ENCODE measurements around the gene RAB40B.
A peak's percentile ranks its signal among the peaks of the same experiment; 100 is the strongest.

The RAB40B gene

DNA sequence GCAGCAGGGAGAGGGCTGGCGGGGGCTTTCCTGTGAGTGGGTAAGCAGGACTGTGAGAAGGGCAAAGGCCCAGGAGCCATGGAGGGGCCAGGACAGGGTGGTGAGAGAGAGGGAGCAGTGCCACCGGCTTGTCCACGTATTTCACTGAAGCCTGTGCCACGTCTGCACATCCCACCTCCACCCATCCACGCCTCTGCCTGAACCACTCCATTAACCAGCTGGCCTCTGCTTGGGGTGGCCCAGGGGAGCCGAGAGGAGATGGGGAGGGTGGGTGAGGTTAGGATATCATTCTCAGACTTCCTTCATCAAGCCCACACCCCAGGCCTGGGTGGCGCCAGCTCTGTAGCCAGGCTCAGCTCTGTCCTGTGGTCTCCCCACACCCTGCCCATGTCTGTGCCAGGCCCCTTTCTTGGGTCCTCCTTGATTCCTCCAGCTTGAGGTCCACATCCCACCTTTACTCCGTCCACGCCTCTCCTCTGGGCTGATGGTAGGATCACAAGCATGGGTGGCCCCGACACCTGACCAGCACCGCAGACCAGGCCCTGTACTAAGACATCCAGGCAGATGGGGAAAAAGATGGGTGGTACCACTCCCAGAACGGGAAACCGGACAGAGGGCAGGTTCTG lies 33.7 kb upstream of the RAB40B start:
- Histone ChIP-seq H3K9ac (ENCODE audit: low read length) (no peak overlapping the region), H3K4me3 (ENCODE audit: low read length) (no peak overlapping the region), H3K27me3 (replicated peaks; ENCODE audit: control insufficient read depth, insufficient read depth, low read length) (no peaks in the 10 kb centered on the region), H3K36me3 (ENCODE audit: control insufficient read depth, insufficient read depth, low read length, severe bottlenecking) (peaks cover 12% of the 10 kb centered on the region), H3K4me1 (ENCODE audit: control insufficient read depth, insufficient read depth, low read length) (peaks cover 3% of the 10 kb centered on the region), H3K9me3 (ENCODE audit: control insufficient read depth, low read length) (no peaks in the 10 kb centered on the region)
- no peak for DNase-seq (ENCODE audit: low read depth)

DNA sequence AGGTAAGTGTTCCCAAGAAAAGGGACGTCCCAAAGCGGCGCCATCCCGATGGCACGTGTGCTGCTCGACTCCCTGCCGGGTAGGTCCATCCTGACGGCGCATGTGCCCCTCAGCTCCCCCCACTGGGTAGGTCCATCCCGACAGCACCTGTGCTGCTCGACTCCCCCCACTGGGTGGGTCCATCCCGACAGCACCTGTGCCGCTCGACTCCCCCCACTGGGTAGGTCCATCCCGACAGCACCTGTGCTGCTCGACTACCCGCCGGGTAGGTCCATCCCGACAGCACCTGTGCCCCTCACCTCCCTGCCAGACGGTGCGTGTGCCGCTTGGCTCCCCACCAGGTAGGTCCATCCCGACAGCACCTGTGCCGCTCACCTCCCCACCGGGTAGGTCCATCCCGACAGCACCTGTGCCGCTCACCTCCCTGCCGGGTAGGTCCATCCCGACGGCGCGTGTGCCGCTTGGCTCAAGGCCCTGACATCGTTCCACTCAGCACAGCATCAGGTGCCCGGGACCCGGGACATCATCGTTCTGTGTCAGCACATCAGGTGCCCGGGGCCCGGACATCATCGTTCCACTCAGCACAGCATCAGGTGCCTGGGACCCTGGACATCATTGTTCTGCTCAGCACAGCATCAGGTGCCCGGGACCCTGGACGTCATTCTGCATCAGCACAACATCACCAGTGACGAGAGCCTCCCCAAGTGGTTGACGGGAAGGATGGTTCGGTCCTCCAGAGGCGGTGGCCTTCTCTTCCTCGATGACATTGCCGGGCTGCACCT lies 31.2 kb upstream of the RAB40B start:
- Histone ChIP-seq H3K27me3 (replicated peaks; ENCODE audit: control insufficient read depth, insufficient read depth, low read length) (no peaks in the 10 kb centered on the region), H3K4me3 (ENCODE audit: low read length) (no peak overlapping the region), H3K9me3 (ENCODE audit: control insufficient read depth, low read length) (no peaks in the 10 kb centered on the region), H3K36me3 (ENCODE audit: control insufficient read depth, insufficient read depth, low read length, severe bottlenecking) (peaks cover 23% of the 10 kb centered on the region), H3K4me1 (ENCODE audit: control insufficient read depth, insufficient read depth, low read length) (no peaks in the 10 kb centered on the region), H3K9ac (ENCODE audit: low read length) (no peak overlapping the region)
- no peak for DNase-seq (ENCODE audit: low read depth)

DNA sequence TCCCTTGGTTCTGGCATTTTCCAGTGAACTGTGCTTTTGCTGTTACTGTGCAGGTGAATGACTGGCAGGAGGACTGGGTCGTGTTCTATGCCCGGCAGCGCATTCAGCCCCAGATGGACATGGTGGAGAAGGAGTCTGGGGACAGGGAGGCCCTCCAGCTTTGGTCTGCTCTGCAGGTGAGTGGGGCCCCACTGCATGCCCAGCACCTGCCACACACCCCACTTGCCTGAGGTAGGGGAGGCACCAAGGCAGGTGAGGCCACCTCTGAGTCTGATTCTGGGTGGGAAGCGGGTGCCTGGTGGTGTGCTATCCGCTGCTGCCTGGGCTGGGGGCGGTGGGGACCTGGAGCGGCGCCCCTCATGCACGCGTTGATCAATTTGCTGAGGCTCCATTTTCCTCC lies 27.9 kb upstream of the RAB40B start:
- Histone ChIP-seq H3K27me3 (replicated peaks; ENCODE audit: control insufficient read depth, insufficient read depth, low read length) (no peaks in the 10 kb centered on the region), H3K9me3 (ENCODE audit: control insufficient read depth, low read length) (no peaks in the 10 kb centered on the region), H3K4me3 (ENCODE audit: low read length) (no peak overlapping the region), H3K4me1 (ENCODE audit: control insufficient read depth, insufficient read depth, low read length) (no peaks in the 10 kb centered on the region), H3K36me3 (ENCODE audit: control insufficient read depth, insufficient read depth, low read length, severe bottlenecking) (peaks cover 33% of the 10 kb centered on the region), H3K9ac (ENCODE audit: low read length) (no peak overlapping the region)
- no peak for DNase-seq (ENCODE audit: low read depth)

DNA sequence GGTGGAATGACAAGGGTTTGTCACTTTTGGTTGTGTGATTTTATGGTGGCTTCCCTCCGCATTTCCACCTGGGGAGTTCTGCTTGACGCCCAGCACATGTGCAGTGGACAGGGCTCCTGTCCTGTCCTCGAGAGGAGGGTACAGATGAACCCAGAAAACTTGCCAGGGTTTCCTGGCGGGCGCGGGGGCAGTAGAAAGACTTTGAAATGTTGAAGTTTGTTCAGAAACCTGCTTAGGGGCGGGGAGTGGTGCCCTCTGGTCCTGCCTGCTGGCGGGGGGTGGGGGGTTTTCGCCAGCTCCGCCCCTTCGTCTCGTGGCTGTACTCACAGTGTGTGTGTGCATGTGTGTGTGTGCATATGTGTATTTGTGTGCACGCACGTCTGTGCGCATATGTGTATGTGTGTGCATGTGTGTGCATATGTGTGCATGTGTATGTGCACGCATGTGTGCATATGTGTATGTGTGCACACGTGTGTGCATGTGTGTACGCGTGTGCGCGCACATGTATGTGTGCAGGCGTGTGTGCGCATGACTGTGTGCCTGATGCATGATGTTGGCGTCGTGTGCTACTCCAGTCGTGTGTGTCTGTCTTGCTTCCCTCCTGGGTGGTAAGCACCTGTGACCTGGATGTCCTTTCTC lies 24.8 kb upstream of the RAB40B start:
- H3K36me3 ChIP-seq (ENCODE audit: control insufficient read depth, insufficient read depth, low read length, severe bottlenecking), result peaks cover 40% of the 10 kb centered on the region
- H3K4me3 ChIP-seq (ENCODE audit: low read length), result no peak overlapping the region
- no peak for DNase-seq (ENCODE audit: low read depth)
- H3K4me1 ChIP-seq (ENCODE audit: control insufficient read depth, insufficient read depth, low read length), result no peaks in the 10 kb centered on the region
- H3K27me3 ChIP-seq (replicated peaks; ENCODE audit: control insufficient read depth, insufficient read depth, low read length), result no peaks in the 10 kb centered on the region
- H3K9me3 ChIP-seq (ENCODE audit: control insufficient read depth, low read length), result no peaks in the 10 kb centered on the region
- H3K9ac ChIP-seq (ENCODE audit: low read length), result no peak overlapping the region

DNA sequence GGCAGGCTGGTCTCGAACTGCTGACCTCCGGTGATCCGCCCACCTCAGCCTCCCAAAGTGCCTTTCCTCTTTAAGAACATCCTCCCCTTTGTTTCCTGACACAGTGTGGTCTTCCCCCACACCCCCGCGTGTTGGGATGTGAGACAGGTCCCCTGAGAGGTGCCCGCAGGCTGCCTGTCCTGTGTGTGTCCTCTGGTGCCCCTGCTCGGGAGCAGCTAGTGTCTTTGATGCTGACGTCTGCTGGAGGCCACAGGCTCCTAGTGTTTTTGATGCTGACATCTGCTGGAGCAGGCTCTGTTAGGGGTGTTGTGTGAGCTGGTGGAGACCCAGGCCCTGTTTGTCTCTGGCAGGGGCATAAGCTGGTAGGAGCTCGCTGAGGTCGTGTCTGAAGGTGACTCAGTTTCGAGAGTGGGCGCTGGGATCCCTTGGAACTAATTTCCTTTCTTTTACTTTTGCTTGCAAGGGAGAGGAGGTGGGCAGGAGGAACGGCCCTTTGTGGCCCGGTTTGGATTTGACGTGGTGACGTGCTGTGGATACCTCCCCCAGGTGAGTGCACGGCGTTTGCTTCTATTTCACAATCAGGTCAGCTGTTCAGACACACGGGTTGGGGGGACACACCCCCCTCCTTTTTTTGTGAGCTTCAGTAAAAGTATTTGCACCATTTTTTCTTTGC lies 24.0 kb upstream of the RAB40B start:
- Histone ChIP-seq H3K9me3 (ENCODE audit: control insufficient read depth, low read length) (no peaks in the 10 kb centered on the region), H3K4me3 (ENCODE audit: low read length) (no peak overlapping the region), H3K9ac (ENCODE audit: low read length) (no peak overlapping the region), H3K4me1 (ENCODE audit: control insufficient read depth, insufficient read depth, low read length) (peaks cover 5% of the 10 kb centered on the region), H3K36me3 (ENCODE audit: control insufficient read depth, insufficient read depth, low read length, severe bottlenecking) (peaks cover 36% of the 10 kb centered on the region), H3K27me3 (replicated peaks; ENCODE audit: control insufficient read depth, insufficient read depth, low read length) (no peaks in the 10 kb centered on the region)
- DNase-seq (ENCODE audit: low read depth), result no peak

DNA sequence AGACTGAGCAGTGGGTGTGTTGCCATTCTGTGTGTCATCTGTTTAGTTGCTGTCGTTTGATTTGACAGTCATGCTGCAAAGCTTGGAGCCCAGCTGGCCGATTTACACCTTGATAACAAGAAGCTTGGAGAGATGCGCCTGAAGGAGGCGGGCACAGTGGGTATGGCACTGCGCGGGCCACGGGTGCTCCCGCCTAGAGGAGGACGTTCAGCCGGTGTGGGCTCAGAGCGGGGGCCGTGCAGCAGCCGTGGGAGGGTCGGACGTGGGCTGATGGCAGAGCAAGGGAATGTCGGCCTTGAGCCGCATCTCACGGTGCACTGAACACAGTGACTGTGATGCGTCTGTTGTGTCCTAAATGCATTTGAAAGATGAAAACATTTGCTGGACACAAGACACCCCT lies 21.7 kb upstream of the RAB40B start:
- Histone ChIP-seq H3K4me1 (ENCODE audit: control insufficient read depth, insufficient read depth, low read length) (peaks cover 10% of the 10 kb centered on the region), H3K4me3 (ENCODE audit: low read length) (no peak overlapping the region), H3K36me3 (ENCODE audit: control insufficient read depth, insufficient read depth, low read length, severe bottlenecking) (peaks cover 22% of the 10 kb centered on the region), H3K9ac (ENCODE audit: low read length) (no peak overlapping the region), H3K27me3 (replicated peaks; ENCODE audit: control insufficient read depth, insufficient read depth, low read length) (no peaks in the 10 kb centered on the region), H3K9me3 (ENCODE audit: control insufficient read depth, low read length) (no peaks in the 10 kb centered on the region)
- DNase-seq (ENCODE audit: low read depth), result no peak

DNA sequence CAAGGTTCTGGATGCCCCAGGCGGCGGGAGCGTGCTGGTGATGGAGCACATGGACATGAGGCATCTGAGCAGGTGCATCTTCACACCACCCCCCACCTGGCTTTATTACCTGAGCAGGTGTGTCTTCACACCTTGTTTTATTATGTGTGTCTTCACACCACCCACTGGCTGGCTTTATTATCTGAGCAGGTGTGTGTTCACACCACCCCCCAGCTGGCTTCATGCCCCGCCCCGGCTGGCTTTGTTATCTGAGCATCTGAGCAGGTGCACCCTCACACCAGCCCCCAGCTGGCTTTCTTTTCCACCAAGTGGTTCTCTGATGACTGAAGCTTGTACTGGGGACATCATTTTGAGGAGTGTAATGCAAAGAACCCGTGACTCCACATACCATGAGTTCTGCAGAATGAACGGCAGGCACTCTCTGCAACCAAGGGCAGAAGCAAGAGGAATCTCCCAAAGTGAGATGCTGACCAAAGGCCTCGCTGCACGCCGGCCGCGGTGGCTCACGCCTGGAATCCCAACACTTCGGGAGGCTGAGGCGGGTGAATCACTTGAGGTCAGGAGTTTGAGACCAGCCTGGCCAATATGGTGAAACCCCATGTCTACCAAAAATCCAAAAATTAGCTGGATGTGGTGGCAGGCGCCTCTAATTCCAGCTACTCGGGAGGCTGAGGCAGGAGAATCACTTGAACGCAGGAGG lies 20.6 kb upstream of the RAB40B start:
- Histone ChIP-seq H3K27me3 (replicated peaks; ENCODE audit: control insufficient read depth, insufficient read depth, low read length) (no peaks in the 10 kb centered on the region), H3K9me3 (ENCODE audit: control insufficient read depth, low read length) (no peaks in the 10 kb centered on the region)

DNA sequence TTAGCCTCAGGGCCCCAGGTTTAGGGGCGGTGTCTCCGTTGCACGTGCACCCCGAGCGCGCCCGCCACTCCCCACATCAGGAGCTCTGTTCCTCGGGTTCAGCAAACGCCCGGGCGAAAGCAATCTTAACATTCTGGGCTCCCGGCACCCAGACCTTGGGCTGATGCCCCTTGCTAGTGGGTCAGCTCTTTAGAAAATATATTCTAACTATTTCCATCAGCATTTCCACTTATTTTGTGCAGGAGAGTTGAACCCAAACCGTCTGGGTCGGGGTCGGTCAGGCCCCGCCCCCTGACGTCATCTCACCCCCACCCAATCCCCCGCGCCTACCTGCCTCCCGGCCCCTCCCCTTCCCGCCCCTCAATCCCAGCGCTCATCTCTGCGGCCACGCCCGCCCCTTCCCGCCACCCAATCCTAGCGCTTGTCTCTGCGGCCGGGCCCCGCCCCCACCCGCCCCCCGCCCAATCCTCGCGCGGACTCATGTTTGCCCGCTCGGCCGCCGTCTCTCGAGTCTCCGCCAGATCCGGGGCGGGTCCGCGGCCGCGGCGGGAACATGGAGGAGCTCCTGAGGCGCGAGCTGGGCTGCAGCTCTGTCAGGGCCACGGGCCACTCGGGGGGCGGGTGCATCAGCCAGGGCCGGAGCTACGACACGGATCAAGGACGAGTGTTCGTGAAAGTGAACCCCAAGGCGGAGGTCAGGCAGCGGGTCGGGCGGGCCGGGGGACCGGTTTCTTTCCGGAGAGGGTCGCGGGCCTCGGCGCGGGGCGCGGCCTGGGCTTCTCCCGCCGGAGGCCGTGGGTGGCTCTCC lies 17.9 kb upstream of the RAB40B start, which contains the start of gene FN3KRP:
TSS of gene FN3KRP (plus strand) at position 504 of the 808 bp plus-strand sequence. CDS start at position 554, 50 bp downstream.
- peak within 1 kb of the TSS; percentile 86 for H3K9ac ChIP-seq (ENCODE audit: low read length)

More for the DNA sequence above, 20.6 kb upstream of the RAB40B start:
- no peak for DNase-seq (ENCODE audit: low read depth)
- no peak overlapping the region for H3K9ac ChIP-seq (ENCODE audit: low read length)
- peaks cover 22% of the 10 kb centered on the region for H3K36me3 ChIP-seq (ENCODE audit: control insufficient read depth, insufficient read depth, low read length, severe bottlenecking)
- H3K4me3 ChIP-seq (ENCODE audit: low read length), result no peak overlapping the region
- peaks cover 10% of the 10 kb centered on the region for H3K4me1 ChIP-seq (ENCODE audit: control insufficient read depth, insufficient read depth, low read length)

DNA sequence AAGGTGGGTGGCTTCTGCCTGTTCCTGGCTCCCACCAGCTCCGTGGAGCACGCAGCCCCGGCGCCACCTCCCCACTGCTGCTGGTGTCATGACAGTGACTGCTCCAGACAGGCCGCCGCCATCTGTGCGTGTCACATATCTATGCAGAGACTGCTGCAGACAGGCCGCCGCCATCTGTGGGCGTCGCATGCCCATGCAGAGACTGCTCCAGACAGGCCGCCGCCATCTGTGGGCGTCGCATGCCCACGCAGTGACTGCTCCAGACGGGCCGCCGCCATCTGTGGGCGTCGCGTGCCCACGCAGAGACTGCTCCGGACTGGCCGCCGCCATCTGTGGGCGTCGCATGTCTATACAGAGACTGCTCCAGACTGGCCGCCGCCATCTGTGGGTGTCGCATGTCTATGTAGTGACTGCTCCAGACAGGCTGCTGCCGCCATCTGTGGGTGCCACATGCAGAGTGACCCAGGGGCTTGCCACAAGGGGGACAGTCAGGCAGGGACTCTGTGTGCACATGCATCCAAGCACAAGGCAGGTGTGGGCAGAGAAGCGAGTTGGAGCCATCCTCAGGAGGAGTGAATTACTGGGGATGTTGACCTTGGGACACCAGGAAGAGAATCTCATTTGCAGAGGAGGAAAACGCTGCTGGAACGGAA lies 14.7 kb upstream of the RAB40B start:
- no peak for DNase-seq (ENCODE audit: low read depth)
- H3K9me3 ChIP-seq (ENCODE audit: control insufficient read depth, low read length), result no peaks in the 10 kb centered on the region
- no peaks in the 10 kb centered on the region for H3K36me3 ChIP-seq (ENCODE audit: control insufficient read depth, insufficient read depth, low read length, severe bottlenecking)

More for the DNA sequence above, 17.9 kb upstream of the RAB40B start, which contains the start of gene FN3KRP:
- H3K4me3 ChIP-seq (ENCODE audit: low read length), result peak within 1 kb of the TSS; percentile 92
- peaks cover 8% of the 10 kb centered on the region for H3K27me3 ChIP-seq (replicated peaks; ENCODE audit: control insufficient read depth, insufficient read depth, low read length)
- H3K4me1 ChIP-seq (ENCODE audit: control insufficient read depth, insufficient read depth, low read length), result peaks cover 10% of the 10 kb centered on the region
- H3K36me3 ChIP-seq (ENCODE audit: control insufficient read depth, insufficient read depth, low read length, severe bottlenecking), result peaks cover 12% of the 10 kb centered on the region
- H3K9me3 ChIP-seq (ENCODE audit: control insufficient read depth, low read length), result no peaks in the 10 kb centered on the region
- DNase-seq (ENCODE audit: low read depth), result peak; percentile 97

More for the DNA sequence above, 14.7 kb upstream of the RAB40B start:
- H3K9ac ChIP-seq (ENCODE audit: low read length), result no peak overlapping the region
- H3K4me3 ChIP-seq (ENCODE audit: low read length), result no peak overlapping the region
- H3K4me1 ChIP-seq (ENCODE audit: control insufficient read depth, insufficient read depth, low read length), result peaks cover 10% of the 10 kb centered on the region
- H3K27me3 ChIP-seq (replicated peaks; ENCODE audit: control insufficient read depth, insufficient read depth, low read length), result peaks cover 21% of the 10 kb centered on the region

Measured in adipocyte (in vitro differentiated cells).